SHP77 treated with DMSO at 0.1 percent for 48 hours (cell line): ENCODE measurements around the gene CAPN2.
"Not testable (repeated sequence)": the region's sequence is repeated elsewhere in the genome, so short reads cannot be mapped to it uniquely, and the experiment has no call there.

ENCODE experiments used
- DNase-seq: peaks from one replicate; lab custom pipeline; 2025; lab: John Stamatoyannopoulos, UW

Gene CAPN2

GRCh38 chr1:223717123-223717522, 4.8 kb downstream of the CAPN2 start:
- no peak for DNase-seq

- DNase-seq = no peak
Observed at GRCh38 chr1:223717695-223718363, 5.5 kb downstream of the CAPN2 start.

GRCh38 chr1:223718850-223719249, 6.5 kb downstream of the CAPN2 start:
- no peak for DNase-seq

- no peak for DNase-seq
Observed at GRCh38 chr1:223720971-223721591, 8.7 kb downstream of the CAPN2 start.

- DNase-seq = no peak
Observed at GRCh38 chr1:223721658-223722607, 9.6 kb downstream of the CAPN2 start.

- DNase-seq = no peak
Observed at GRCh38 chr1:223723351-223723904, 11.1 kb downstream of the CAPN2 start.

- DNase-seq = no peak
Observed at GRCh38 chr1:223724376-223724775, 12.0 kb downstream of the CAPN2 start.

GRCh38 chr1:223725578-223725977, 13.2 kb downstream of the CAPN2 start:
- DNase-seq = no peak

GRCh38 chr1:223726380-223727001, 14.2 kb downstream of the CAPN2 start:
- DNase-seq = no peak

- no peak for DNase-seq
Observed at GRCh38 chr1:223727541-223727940, 15.2 kb downstream of the CAPN2 start.

GRCh38 chr1:223729906-223730305, 17.6 kb downstream of the CAPN2 start:
- DNase-seq = no peak

- DNase-seq = no peak
Observed at GRCh38 chr1:223730479-223731132, 18.3 kb downstream of the CAPN2 start.

- no peak for DNase-seq
Observed at GRCh38 chr1:223731133-223731770, 18.9 kb downstream of the CAPN2 start.

GRCh38 chr1:223732993-223733798, 20.9 kb downstream of the CAPN2 start:
- DNase-seq = no peak

- no peak for DNase-seq
Observed at GRCh38 chr1:223733898-223734852, 21.8 kb downstream of the CAPN2 start.

- DNase-seq = not testable (repeated sequence)
Observed at GRCh38 chr1:223736638-223737037, 24.3 kb downstream of the CAPN2 start.

- DNase-seq = no peak
Observed at GRCh38 chr1:223737342-223737741, 25.0 kb downstream of the CAPN2 start.

GRCh38 chr1:223738465-223739365, 26.4 kb downstream of the CAPN2 start:
- DNase-seq = no peak
